ENCODE data around the gene PHLPP2.

PHLPP2 gene

GRCh38 chr16:71672803-71673581 lies 51.5 kb downstream of the PHLPP2 start:
- peaks cover 3% of the 10 kb centered on the region for H3K36me3 ChIP-seq (ENCODE audit: control insufficient read depth, insufficient read depth, low read length)
- no peaks in the 10 kb centered on the region for H3K27me3 ChIP-seq (replicated peaks; ENCODE audit: control insufficient read depth, insufficient read depth, low read length)
- no peak for TF ChIP-seq CTCF (IDR thresholded peaks at IDR 0.05; ENCODE audit: insufficient read depth, low read length, poor library complexity, severe bottlenecking)
- no peak for DNase-seq (ENCODE audit: extremely low read depth, insufficient read length)
- no peak overlapping the region for H3K4me3 ChIP-seq (replicated peaks; ENCODE audit: low read depth, low read length)

- no peak for DNase-seq (ENCODE audit: extremely low read depth, insufficient read length)
- no peak overlapping the region for H3K4me3 ChIP-seq (replicated peaks; ENCODE audit: low read depth, low read length)
- TF ChIP-seq CTCF (IDR thresholded peaks at IDR 0.05; ENCODE audit: insufficient read depth, low read length, poor library complexity, severe bottlenecking) = no peak
- no peaks in the 10 kb centered on the region for H3K27me3 ChIP-seq (replicated peaks; ENCODE audit: control insufficient read depth, insufficient read depth, low read length)
- peaks cover 3% of the 10 kb centered on the region for H3K36me3 ChIP-seq (ENCODE audit: control insufficient read depth, insufficient read depth, low read length)
These were observed 52.4 kb downstream of the PHLPP2 start for GRCh38 chr16:71672125-71672524.

- no peak for TF ChIP-seq CTCF (IDR thresholded peaks at IDR 0.05; ENCODE audit: insufficient read depth, low read length, poor library complexity, severe bottlenecking)
- Histone ChIP-seq H3K36me3 (ENCODE audit: control insufficient read depth, insufficient read depth, low read length) (peaks cover 1% of the 10 kb centered on the region), H3K4me3 (replicated peaks; ENCODE audit: low read depth, low read length) (no peak overlapping the region), H3K27me3 (replicated peaks; ENCODE audit: control insufficient read depth, insufficient read depth, low read length) (no peaks in the 10 kb centered on the region)
- DNase-seq (ENCODE audit: extremely low read depth, insufficient read length) = no peak
These were observed 53.3 kb downstream of the PHLPP2 start for GRCh38 chr16:71671165-71671564.

GRCh38 chr16:71670537-71670936 lies 54.0 kb downstream of the PHLPP2 start:
- TF ChIP-seq CTCF (IDR thresholded peaks at IDR 0.05; ENCODE audit: insufficient read depth, low read length, poor library complexity, severe bottlenecking) = no peak
- no peaks in the 10 kb centered on the region for H3K27me3 ChIP-seq (replicated peaks; ENCODE audit: control insufficient read depth, insufficient read depth, low read length)
- H3K36me3 ChIP-seq (ENCODE audit: control insufficient read depth, insufficient read depth, low read length) = peaks cover 1% of the 10 kb centered on the region
- H3K4me3 ChIP-seq (replicated peaks; ENCODE audit: low read depth, low read length) = no peak overlapping the region
- DNase-seq (ENCODE audit: extremely low read depth, insufficient read length) = no peak

- peaks cover 1% of the 10 kb centered on the region for H3K36me3 ChIP-seq (ENCODE audit: control insufficient read depth, insufficient read depth, low read length)
These were observed 54.5 kb downstream of the PHLPP2 start for GRCh38 chr16:71669926-71670536.

More at GRCh38 chr16:71669926-71670536, 54.5 kb downstream of the PHLPP2 start:
- H3K27me3 ChIP-seq (replicated peaks; ENCODE audit: control insufficient read depth, insufficient read depth, low read length) = no peaks in the 10 kb centered on the region
- no peak for DNase-seq (ENCODE audit: extremely low read depth, insufficient read length)
- no peak overlapping the region for H3K4me3 ChIP-seq (replicated peaks; ENCODE audit: low read depth, low read length)
- TF ChIP-seq CTCF (IDR thresholded peaks at IDR 0.05; ENCODE audit: insufficient read depth, low read length, poor library complexity, severe bottlenecking) = no peak

Measured in GM06990 (cell line).